ENCODE results near the gene DAB1.

GRCh38 chr1:57229998-57230397 is 193.9 kb downstream of the DAB1 start:
- TF ChIP-seq CTCF (IDR thresholded peaks at IDR 0.05; ENCODE audit: insufficient read depth, low read depth, low read length), result no peak
- no peak for TF ChIP-seq EZH2 (IDR thresholded peaks at IDR 0.05; ENCODE audit: insufficient read depth, low read length)

All from astrocyte (in vitro differentiated cells and primary cell).